ENCODE measurements around the gene CLDN1.

The CLDN1 gene

GRCh38 chr3:190309414-190309813, 12.8 kb downstream of the CLDN1 start:
- Histone ChIP-seq H3K36me3 (no peaks in the 10 kb centered on the region), H3K27ac (no peak overlapping the region), H3K9me3 (ENCODE audit: severe bottlenecking) (no peaks in the 10 kb centered on the region), H3K27me3 (ENCODE audit: insufficient read depth, low read depth, severe bottlenecking) (no peaks in the 10 kb centered on the region), H3K4me3 (ENCODE audit: low read depth, low read length) (no peak overlapping the region)
- no peak for DNase-seq
- TF ChIP-seq CTCF (IDR thresholded peaks at IDR 0.05; ENCODE audit: low read depth, low read length): no peak

- Histone ChIP-seq H3K27me3 (ENCODE audit: insufficient read depth, low read depth, severe bottlenecking) (no peaks in the 10 kb centered on the region), H3K9me3 (ENCODE audit: severe bottlenecking) (no peaks in the 10 kb centered on the region), H3K36me3 (no peaks in the 10 kb centered on the region), H3K4me3 (ENCODE audit: low read depth, low read length) (no peak overlapping the region), H3K27ac (no peak overlapping the region)
- no peak for TF ChIP-seq CTCF (IDR thresholded peaks at IDR 0.05; ENCODE audit: low read depth, low read length)
- DNase-seq: no peak
Measured at GRCh38 chr3:190308154-190308553, 14.1 kb downstream of the CLDN1 start.

- H3K9me3 ChIP-seq (ENCODE audit: severe bottlenecking): no peaks in the 10 kb centered on the region
- no peak for DNase-seq
- H3K27me3 ChIP-seq (ENCODE audit: insufficient read depth, low read depth, severe bottlenecking): no peaks in the 10 kb centered on the region
- no peaks in the 10 kb centered on the region for H3K36me3 ChIP-seq
- TF ChIP-seq CTCF (IDR thresholded peaks at IDR 0.05; ENCODE audit: low read depth, low read length): no peak
- no peak overlapping the region for H3K4me3 ChIP-seq (ENCODE audit: low read depth, low read length)
- H3K27ac ChIP-seq: no peak overlapping the region
Measured at GRCh38 chr3:190307164-190307545, 15.1 kb downstream of the CLDN1 start.

GRCh38 chr3:190306513-190307163, 15.6 kb downstream of the CLDN1 start:
- Histone ChIP-seq H3K36me3 (no peaks in the 10 kb centered on the region), H3K27me3 (ENCODE audit: insufficient read depth, low read depth, severe bottlenecking) (no peaks in the 10 kb centered on the region), H3K9me3 (ENCODE audit: severe bottlenecking) (no peaks in the 10 kb centered on the region), H3K4me3 (ENCODE audit: low read depth, low read length) (no peak overlapping the region), H3K27ac (no peak overlapping the region)
- TF ChIP-seq CTCF (IDR thresholded peaks at IDR 0.05; ENCODE audit: low read depth, low read length): no peak
- DNase-seq: peak; percentile 8

GRCh38 chr3:190306026-190306425, 16.2 kb downstream of the CLDN1 start:
- Histone ChIP-seq H3K9me3 (ENCODE audit: severe bottlenecking) (no peaks in the 10 kb centered on the region), H3K36me3 (no peaks in the 10 kb centered on the region), H3K27ac (no peak overlapping the region), H3K27me3 (ENCODE audit: insufficient read depth, low read depth, severe bottlenecking) (no peaks in the 10 kb centered on the region), H3K4me3 (ENCODE audit: low read depth, low read length) (no peak overlapping the region)
- no peak for TF ChIP-seq CTCF (IDR thresholded peaks at IDR 0.05; ENCODE audit: low read depth, low read length)
- no peak for DNase-seq

GRCh38 chr3:190305406-190305805, 16.8 kb downstream of the CLDN1 start:
- no peaks in the 10 kb centered on the region for H3K27me3 ChIP-seq (ENCODE audit: insufficient read depth, low read depth, severe bottlenecking)
- H3K36me3 ChIP-seq: no peaks in the 10 kb centered on the region
- no peaks in the 10 kb centered on the region for H3K9me3 ChIP-seq (ENCODE audit: severe bottlenecking)
- DNase-seq: no peak
- no peak for TF ChIP-seq CTCF (IDR thresholded peaks at IDR 0.05; ENCODE audit: low read depth, low read length)
- H3K27ac ChIP-seq: no peak overlapping the region
- no peak overlapping the region for H3K4me3 ChIP-seq (ENCODE audit: low read depth, low read length)

Data from WERI-Rb-1 (cell line).